ENCODE data around the gene ZNF813.

The ZNF813 gene

GRCh38 chr19:53525922-53526321 is 58.4 kb downstream of the ZNF813 start:
- Histone ChIP-seq H3F3A (ENCODE audit: insufficient read depth) (no peaks in the 10 kb centered on the region), H3K36me3 (ENCODE audit: low read length) (0 out of 2 replicates have a peak, but pooled peaks cover 4% of the 10 kb centered on the region), H3K9me3 (ENCODE audit: insufficient read depth, low read length) (peaks cover 6% of the 10 kb centered on the region; the same call in 1 of the 2 replicates), H3K27me3 (ENCODE audit: low read length) (no peaks in the 10 kb centered on the region), H3K27ac (ENCODE audit: low read depth, low read length) (no peak overlapping the region), H4K20me1 (ENCODE audit: low read depth, low read length) (no peaks in the 10 kb centered on the region), H3K4me3 (ENCODE audit: insufficient read depth, low read length, poor library complexity, severe bottlenecking) (no peak overlapping the region), H3K9me2 (replicated peaks; ENCODE audit: insufficient read depth, low read length) (no peaks in the 10 kb centered on the region), H3K9ac (ENCODE audit: low read length) (no peak overlapping the region), H2AFZ (ENCODE audit: low read depth, low read length, severe bottlenecking) (no peak overlapping the region), H3K79me2 (ENCODE audit: insufficient read depth, low read length) (no peaks in the 10 kb centered on the region; the same call in 1 of the 2 replicates), H3K4me2 (ENCODE audit: low read depth, low read length, poor library complexity, severe bottlenecking) (no peak overlapping the region)
- TF ChIP-seq CTCF (IDR thresholded peaks at IDR 0.05; ENCODE audit: insufficient read depth, low read length, poor library complexity, severe bottlenecking) (no peak), EZH2phosphoT487 (conservative IDR thresholded peaks at IDR 0.05; ENCODE audit: low read length) (no peak)

- no peaks in the 10 kb centered on the region for H4K20me1 ChIP-seq (ENCODE audit: low read depth, low read length)
- H3K9ac ChIP-seq (ENCODE audit: low read length) = no peak overlapping the region
- H3K79me2 ChIP-seq (ENCODE audit: insufficient read depth, low read length) = no peaks in the 10 kb centered on the region
- H3K4me3 ChIP-seq (ENCODE audit: insufficient read depth, low read length, poor library complexity, severe bottlenecking) = no peak overlapping the region
- H3K27ac ChIP-seq (ENCODE audit: low read depth, low read length) = no peak overlapping the region
- H2AFZ ChIP-seq (ENCODE audit: low read depth, low read length, severe bottlenecking) = no peak overlapping the region
- H3K27me3 ChIP-seq (ENCODE audit: low read length) = no peaks in the 10 kb centered on the region
- no peak overlapping the region for H3K4me2 ChIP-seq (ENCODE audit: low read depth, low read length, poor library complexity, severe bottlenecking)
- TF ChIP-seq EZH2phosphoT487 (conservative IDR thresholded peaks at IDR 0.05; ENCODE audit: low read length) (no peak), CTCF (IDR thresholded peaks at IDR 0.05; ENCODE audit: insufficient read depth, low read length, poor library complexity, severe bottlenecking) (no peak)
- no peaks in the 10 kb centered on the region for H3F3A ChIP-seq (ENCODE audit: insufficient read depth)
- H3K36me3 ChIP-seq (ENCODE audit: low read length) = 0 out of 2 replicates have a peak, but pooled peaks cover 3% of the 10 kb centered on the region
- H3K9me3 ChIP-seq (ENCODE audit: insufficient read depth, low read length) = peaks cover 3% of the 10 kb centered on the region; the same call in 1 of the 2 replicates
- no peaks in the 10 kb centered on the region for H3K9me2 ChIP-seq (replicated peaks; ENCODE audit: insufficient read depth, low read length)
These were observed 63.1 kb downstream of the ZNF813 start for GRCh38 chr19:53530622-53531021.

GRCh38 chr19:53531457-53531856 is 63.9 kb downstream of the ZNF813 start:
- H3K9me2 ChIP-seq (replicated peaks; ENCODE audit: insufficient read depth, low read length) = no peaks in the 10 kb centered on the region
- no peaks in the 10 kb centered on the region for H3F3A ChIP-seq (ENCODE audit: insufficient read depth)
- no peak for TF ChIP-seq CTCF (IDR thresholded peaks at IDR 0.05; ENCODE audit: insufficient read depth, low read length, poor library complexity, severe bottlenecking)
- no peak for TF ChIP-seq EZH2phosphoT487 (conservative IDR thresholded peaks at IDR 0.05; ENCODE audit: low read length)
- H3K4me2 ChIP-seq (ENCODE audit: low read depth, low read length, poor library complexity, severe bottlenecking) = no peak overlapping the region
- H3K9ac ChIP-seq (ENCODE audit: low read length) = no peak overlapping the region
- no peaks in the 10 kb centered on the region for H3K79me2 ChIP-seq (ENCODE audit: insufficient read depth, low read length)
- no peaks in the 10 kb centered on the region for H3K27me3 ChIP-seq (ENCODE audit: low read length)
- no peak overlapping the region for H3K4me3 ChIP-seq (ENCODE audit: insufficient read depth, low read length, poor library complexity, severe bottlenecking)
- H3K9me3 ChIP-seq (ENCODE audit: insufficient read depth, low read length) = no peaks in the 10 kb centered on the region
- no peaks in the 10 kb centered on the region for H3K36me3 ChIP-seq (ENCODE audit: low read length)
- H4K20me1 ChIP-seq (ENCODE audit: low read depth, low read length) = no peaks in the 10 kb centered on the region
- no peak overlapping the region for H2AFZ ChIP-seq (ENCODE audit: low read depth, low read length, severe bottlenecking)
- H3K27ac ChIP-seq (ENCODE audit: low read depth, low read length) = no peak overlapping the region
